ENCODE data around the gene RAB3GAP2. TPM values are rescaled to one million over a fixed set of nuclear protein-coding genes. Genes with fewer than 3 reads are reported as not detected.
A peak's percentile ranks its signal among the peaks of the same experiment; 100 is the strongest.
"Not testable (repeated sequence)": the region's sequence is repeated elsewhere in the genome, so short reads cannot be mapped to it uniquely, and the experiment has no call there.

Gene RAB3GAP2
- total RNA-seq, 2 experiments from 2014 or later, result 34.7 to 39.4 TPM

GRCh38 chr1:220121791-220122530 lies 150.3 kb downstream of the RAB3GAP2 start:
- CTCF ChIA-PET, result interaction anchor here (1.4 to 3.9 kb wide), 2 partner anchors 9 to 14 kb away, joined by 4 to 13 read pairs; no protein-coding TSS in a partner anchor
- no peak overlapping the region for H3K27ac ChIP-seq (ENCODE audit: low read depth in 1 of 2, low read length in 2 of 2)
- no peak for TF ChIP-seq CTCF (IDR thresholded peaks at IDR 0.05)
- H3K27me3 ChIP-seq (ENCODE audit: control insufficient read depth in 1 of 2, insufficient read depth in 2 of 2, low read length in 2 of 2), result no peaks in the 10 kb centered on the region
- no peaks in the 10 kb centered on the region for H3K4me1 ChIP-seq (ENCODE audit: insufficient read depth, low read length)
- H3K9me3 ChIP-seq (ENCODE audit: control insufficient read depth in 1 of 2, insufficient read depth in 1 of 2, low read length in 2 of 2), result no peaks in the 10 kb centered on the region
- DNase-seq (no peak), ATAC-seq (ENCODE audit: poor library complexity) (no peak)
- H3K27me3 Mint-ChIP-seq, result no peaks in the 10 kb centered on the region
- H3K27ac Mint-ChIP-seq, result no peak overlapping the region
- H3K4me1 Mint-ChIP-seq (ENCODE audit: low read depth), result peaks cover 10% of the 10 kb centered on the region
- no peak overlapping the region for H3K4me3 ChIP-seq (ENCODE audit: low read length)
- intact Hi-C loops (cut with DNase I, micrococcal nuclease), result no loop called here
- no peak overlapping the region for H3K4me3 Mint-ChIP-seq
- H3K36me3 ChIP-seq (ENCODE audit: insufficient read depth, low read length), result peaks cover 22% of the 10 kb centered on the region
- H3K36me3 Mint-ChIP-seq (ENCODE audit: low read depth), result peaks cover 46% of the 10 kb centered on the region
- POLR2A ChIA-PET, result no interaction called here
- no peaks in the 10 kb centered on the region for H3K9me3 Mint-ChIP-seq

- no peak for ATAC-seq (ENCODE audit: poor library complexity)
- peaks cover 51% of the 10 kb centered on the region for H3K36me3 Mint-ChIP-seq (ENCODE audit: low read depth)
- no peak for TF ChIP-seq CTCF (IDR thresholded peaks at IDR 0.05)
- Histone ChIP-seq H3K4me1 (ENCODE audit: insufficient read depth, low read length) (no peaks in the 10 kb centered on the region), H3K4me3 (ENCODE audit: low read length) (no peak overlapping the region), H3K9me3 (ENCODE audit: control insufficient read depth in 1 of 2, insufficient read depth in 1 of 2, low read length in 2 of 2) (no peaks in the 10 kb centered on the region), H3K27ac (ENCODE audit: low read depth in 1 of 2, low read length in 2 of 2) (no peak overlapping the region), H3K36me3 (ENCODE audit: insufficient read depth, low read length) (peaks cover 36% of the 10 kb centered on the region), H3K27me3 (ENCODE audit: control insufficient read depth in 1 of 2, insufficient read depth in 2 of 2, low read length in 2 of 2) (no peaks in the 10 kb centered on the region)
- ChIA-PET POLR2A (no interaction called here), CTCF (no interaction called here)
- H3K27ac Mint-ChIP-seq, result no peak overlapping the region
- H3K4me1 Mint-ChIP-seq (ENCODE audit: low read depth), result peaks cover 6% of the 10 kb centered on the region
- no peak overlapping the region for H3K4me3 Mint-ChIP-seq
- intact Hi-C loops (cut with DNase I, micrococcal nuclease), result no loop called here
- no peaks in the 10 kb centered on the region for H3K27me3 Mint-ChIP-seq
- no peaks in the 10 kb centered on the region for H3K9me3 Mint-ChIP-seq
- no peak for DNase-seq
Observed at GRCh38 chr1:220119043-220119512, 153.2 kb downstream of the RAB3GAP2 start.

GRCh38 chr1:220113136-220113695 lies 159.0 kb downstream of the RAB3GAP2 start:
- Mint-ChIP-seq H3K4me1 (ENCODE audit: low read depth) (peaks cover 9% of the 10 kb centered on the region), H3K27ac (no peak overlapping the region), H3K9me3 (no peaks in the 10 kb centered on the region), H3K36me3 (ENCODE audit: low read depth) (peaks cover 84% of the 10 kb centered on the region), H3K4me3 (no peak overlapping the region), H3K27me3 (no peaks in the 10 kb centered on the region)
- Histone ChIP-seq H3K4me1 (ENCODE audit: insufficient read depth, low read length) (no peaks in the 10 kb centered on the region), H3K9me3 (ENCODE audit: control insufficient read depth in 1 of 2, insufficient read depth in 1 of 2, low read length in 2 of 2) (no peaks in the 10 kb centered on the region), H3K36me3 (ENCODE audit: insufficient read depth, low read length) (peaks cover 68% of the 10 kb centered on the region), H3K27ac (ENCODE audit: low read depth in 1 of 2, low read length in 2 of 2) (no peak overlapping the region), H3K4me3 (ENCODE audit: low read length) (no peak overlapping the region), H3K27me3 (ENCODE audit: control insufficient read depth in 1 of 2, insufficient read depth in 2 of 2, low read length in 2 of 2) (no peaks in the 10 kb centered on the region)
- peak; percentile 69 for TF ChIP-seq CTCF (IDR thresholded peaks at IDR 0.05)
- intact Hi-C loops (cut with DNase I, micrococcal nuclease), result no loop called here
- ATAC-seq (ENCODE audit: poor library complexity) (peak; percentile 78), DNase-seq (peak in 5 of 14 experiments; percentile 9 to 72 (median 62))
- ChIA-PET CTCF (interaction anchor here (0.7 to 2.0 kb wide), 9 partner anchors 8 to 75 kb away, joined by 3 to 14 read pairs (median 3); partner anchors contain the start of genes BPNT1 and IARS2), POLR2A (no interaction called here)

GRCh38 chr1:220112600-220112999 lies 159.7 kb downstream of the RAB3GAP2 start:
- CTCF ChIA-PET, result interaction anchor here (0.6 to 2.0 kb wide), 7 partner anchors 8 to 75 kb away, joined by 3 to 14 read pairs (median 3); partner anchors contain the start of gene BPNT1
- H3K27me3 Mint-ChIP-seq; H3K4me1 Mint-ChIP-seq (ENCODE audit: low read depth); intact Hi-C loops (cut with DNase I, micrococcal nuclease); H3K27ac Mint-ChIP-seq; DNase-seq; H3K4me3 ChIP-seq (ENCODE audit: low read length); H3K9me3 ChIP-seq (ENCODE audit: control insufficient read depth in 1 of 2, insufficient read depth in 1 of 2, low read length in 2 of 2); H3K4me1 ChIP-seq (ENCODE audit: insufficient read depth, low read length); H3K4me3 Mint-ChIP-seq; H3K27ac ChIP-seq (ENCODE audit: low read depth in 1 of 2, low read length in 2 of 2); H3K9me3 Mint-ChIP-seq; H3K27me3 ChIP-seq (ENCODE audit: control insufficient read depth in 1 of 2, insufficient read depth in 2 of 2, low read length in 2 of 2); POLR2A ChIA-PET; ATAC-seq (ENCODE audit: poor library complexity): not testable (repeated sequence)
- H3K36me3 Mint-ChIP-seq (ENCODE audit: low read depth), result peaks cover 87% of the 10 kb centered on the region
- peaks cover 68% of the 10 kb centered on the region for H3K36me3 ChIP-seq (ENCODE audit: insufficient read depth, low read length)

GRCh38 chr1:220110473-220110872 lies 161.8 kb downstream of the RAB3GAP2 start:
- intact Hi-C loops (cut with DNase I, micrococcal nuclease); CTCF ChIA-PET; H3K27ac ChIP-seq (ENCODE audit: low read depth in 1 of 2, low read length in 2 of 2); POLR2A ChIA-PET; ATAC-seq (ENCODE audit: poor library complexity); H3K9me3 ChIP-seq (ENCODE audit: control insufficient read depth in 1 of 2, insufficient read depth in 1 of 2, low read length in 2 of 2); H3K27ac Mint-ChIP-seq; H3K9me3 Mint-ChIP-seq; H3K4me3 Mint-ChIP-seq; H3K4me1 ChIP-seq (ENCODE audit: insufficient read depth, low read length); H3K4me1 Mint-ChIP-seq (ENCODE audit: low read depth); H3K27me3 Mint-ChIP-seq; H3K27me3 ChIP-seq (ENCODE audit: control insufficient read depth in 1 of 2, insufficient read depth in 2 of 2, low read length in 2 of 2); H3K4me3 ChIP-seq (ENCODE audit: low read length); DNase-seq: not testable (repeated sequence)
- H3K36me3 Mint-ChIP-seq (ENCODE audit: low read depth), result peaks cover 90% of the 10 kb centered on the region
- H3K36me3 ChIP-seq (ENCODE audit: insufficient read depth, low read length), result peaks cover 74% of the 10 kb centered on the region

Data from CD4-positive, alpha-beta T cell (primary cell).